HEK293 (cell line): ENCODE measurements around the gene SLC35G2.
"Not testable (repeated sequence)": the region's sequence is repeated elsewhere in the genome, so short reads cannot be mapped to it uniquely, and the experiment has no call there.

Experiments
- CTCF ChIA-PET: fragments of 350-600 bp; formaldehyde crosslinking; extraction: SDS; loops from one replicate; lab custom pipeline; 2021; ENCODE audit warnings: antibody characterized with exemption; lab: Yijun Ruan, JAX
- POLR2A ChIA-PET: fragments of 300-600 bp; formaldehyde crosslinking; extraction: SDS; loops from one replicate; lab custom pipeline; 2020; ENCODE audit warnings: antibody characterized with exemption, inconsistent platforms; lab: Yijun Ruan, JAX
- H3K27ac ChIP-seq: fragments of 200-500 bp; sonication (Bioruptor generic); 2 replicates; pipeline ENCODE4 v1.5.1; 2014; ENCODE audit warnings: low read depth, low read length, control low read depth, inconsistent platforms; ENCODE audit errors: extremely low read depth
- H3K36me3 ChIP-seq, 2 experiments: fragments of 200-500 bp in 1 of 2; sonication (Bioruptor generic) in 1 of 2; 1 replicate in 1 of 2; 2 replicates in 1 of 2; pipeline ENCODE4 v1.5.1; 2014 to 2017; ENCODE audit warnings: inconsistent platforms in 2 of 2, low read length in 2 of 2; ENCODE audit not compliant: control insufficient read depth in 2 of 2, insufficient read depth in 1 of 2
- H3K4me1 ChIP-seq: fragments of 200-500 bp; sonication (Bioruptor generic); 2 replicates; pipeline ENCODE4 v1.5.1; 2014; ENCODE audit warnings: mild to moderate bottlenecking, low read length, inconsistent platforms; ENCODE audit not compliant: control insufficient read depth, insufficient read depth
- H3K4me3 ChIP-seq: 2 replicates; pipeline ENCODE4 v1.5.1; 2011; ENCODE audit warnings: low read depth, mild to moderate bottlenecking, control low read depth, low read length, moderate library complexity
- H3K9me3 ChIP-seq: fragments of 200-500 bp; sonication (Bioruptor generic); 2 replicates; pipeline ENCODE4 v1.5.1; 2014; ENCODE audit warnings: low read depth, low read length, inconsistent platforms; ENCODE audit not compliant: control insufficient read depth, insufficient read depth
- KLF1 ChIP-seq: fragments of 450-650 bp; formaldehyde crosslinking; IDR thresholded peaks from 2 replicates; pipeline ENCODE4 v1.5.1; 2016; ENCODE audit warnings: missing biosample characterization, missing genetic modification characterization
- KLF10 ChIP-seq: fragments of 450-650 bp; IDR thresholded peaks from 2 replicates; pipeline ENCODE4 v1.5.1; 2018; ENCODE audit warnings: missing biosample characterization, mild to moderate bottlenecking, missing genetic modification characterization
- KLF16 ChIP-seq: fragments of 450-650 bp; formaldehyde crosslinking; IDR thresholded peaks from 2 replicates; pipeline ENCODE4 v1.5.1; 2017; ENCODE audit warnings: missing biosample characterization, missing genetic modification characterization
- SCRT1 ChIP-seq: fragments of 450-650 bp; formaldehyde crosslinking; IDR thresholded peaks from 2 replicates; pipeline ENCODE4 v1.5.1; 2016; ENCODE audit warnings: missing biosample characterization, missing genetic modification characterization, borderline replicate concordance
- SP7 ChIP-seq: fragments of 450-650 bp; formaldehyde crosslinking; IDR thresholded peaks from 2 replicates; pipeline ENCODE4 v1.5.1; 2016; ENCODE audit warnings: missing biosample characterization, missing genetic modification characterization
- TRIM28 ChIP-seq: IDR thresholded peaks from 2 replicates; pipeline ENCODE4 v1.6.1; 2011; ENCODE audit warnings: low read length, control low read depth, borderline replicate concordance
- ZBTB10 ChIP-seq: fragments of 450-650 bp; formaldehyde crosslinking; IDR thresholded peaks from 2 replicates; pipeline ENCODE4 v1.5.1; 2016; ENCODE audit warnings: missing biosample characterization, missing genetic modification characterization
- ZBTB20 ChIP-seq: fragments of 450-650 bp; formaldehyde crosslinking; IDR thresholded peaks from 2 replicates; pipeline ENCODE4 v1.5.1; 2016; ENCODE audit warnings: missing biosample characterization, missing genetic modification characterization
- ZNF155 ChIP-seq: fragments of 450-650 bp; formaldehyde crosslinking; IDR thresholded peaks from 2 replicates; pipeline ENCODE4 v1.5.1; 2016; ENCODE audit warnings: missing biosample characterization, missing genetic modification characterization
- ZNF157 ChIP-seq: fragments of 450-650 bp; formaldehyde crosslinking; IDR thresholded peaks from 2 replicates; pipeline ENCODE4 v1.5.1; 2016; ENCODE audit warnings: missing biosample characterization, missing genetic modification characterization
- ZNF174 ChIP-seq: fragments of 450-650 bp; formaldehyde crosslinking; IDR thresholded peaks from 2 replicates; pipeline ENCODE4 v1.5.0; 2017; ENCODE audit warnings: missing biosample characterization, mild to moderate bottlenecking, missing genetic modification characterization
- ZNF2 ChIP-seq: fragments of 450-650 bp; formaldehyde crosslinking; IDR thresholded peaks from 2 replicates; pipeline ENCODE4 v1.5.1; 2016; ENCODE audit warnings: missing biosample characterization, missing genetic modification characterization
- ZNF433 ChIP-seq: fragments of 450-650 bp; formaldehyde crosslinking; IDR thresholded peaks from 2 replicates; pipeline ENCODE4 v1.5.1; 2016; ENCODE audit warnings: missing biosample characterization, missing genetic modification characterization, low read depth
- ZNF639 ChIP-seq: fragments of 450-650 bp; formaldehyde crosslinking; IDR thresholded peaks from 2 replicates; pipeline ENCODE4 v1.5.1; 2016; ENCODE audit warnings: missing biosample characterization, missing genetic modification characterization
- ZNF830 ChIP-seq: fragments of 450-650 bp; IDR thresholded peaks from 2 replicates; pipeline ENCODE4 v1.5.0; 2018; ENCODE audit warnings: missing biosample characterization, missing genetic modification characterization, low read depth, mild to moderate bottlenecking, moderate library complexity
- ZSCAN5A ChIP-seq: fragments of 450-650 bp; formaldehyde crosslinking; IDR thresholded peaks from 2 replicates; pipeline ENCODE4 v1.5.1; 2016; ENCODE audit warnings: missing biosample characterization, missing genetic modification characterization
- TF ChIP-seq, protein P1 (sequence below): fragments of 450-650 bp; formaldehyde crosslinking; IDR thresholded peaks from 2 replicates; pipeline ENCODE4 v1.5.1; 2016; ENCODE audit warnings: missing biosample characterization, missing genetic modification characterization
- TF ChIP-seq, protein P2 (sequence below): fragments of 450-650 bp; formaldehyde crosslinking; IDR thresholded peaks from 2 replicates; pipeline ENCODE4 v1.5.1; 2016; ENCODE audit warnings: missing biosample characterization, missing genetic modification characterization
- TF ChIP-seq, protein P3 (sequence below): fragments of 450-650 bp; formaldehyde crosslinking; IDR thresholded peaks from 2 replicates; pipeline ENCODE4 v1.5.1; 2016; ENCODE audit warnings: missing biosample characterization, missing genetic modification characterization

Gene SLC35G2

DNA sequence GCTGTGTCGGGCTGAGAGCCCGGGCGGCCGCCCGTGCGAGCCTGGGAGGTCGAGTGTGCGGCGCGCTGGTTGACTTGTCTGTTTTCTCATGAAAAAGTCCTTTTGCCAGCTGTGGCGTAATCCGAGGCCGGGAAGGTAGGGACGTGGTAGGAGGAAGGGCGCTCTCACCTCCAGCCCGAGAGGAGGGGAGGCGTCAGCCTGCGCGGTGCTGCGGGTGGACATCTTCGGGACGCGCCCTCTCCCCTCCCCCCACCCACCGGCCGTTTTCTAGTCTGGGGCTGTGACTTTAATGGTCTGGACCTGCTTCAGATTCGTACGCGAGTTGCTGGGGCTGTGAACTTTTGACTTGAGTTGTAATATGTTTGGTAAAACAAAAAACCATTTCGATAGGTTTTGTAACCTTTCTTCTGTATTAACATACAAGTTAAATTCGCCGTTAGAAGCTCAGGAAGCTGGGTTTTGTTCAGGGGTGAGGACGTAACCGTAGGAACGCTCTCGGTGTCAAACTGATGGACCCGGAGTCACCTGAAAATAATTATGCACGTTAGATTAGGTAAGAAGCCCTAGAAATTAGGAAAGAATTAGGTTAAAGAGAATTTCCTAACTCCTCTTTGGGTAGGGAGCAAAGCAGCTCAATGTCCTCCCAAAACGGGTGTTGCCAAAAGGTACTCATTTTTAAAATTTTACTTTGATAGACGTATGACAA is 43.8 kb downstream of the SLC35G2 start (continued):
- TF ChIP-seq, protein P1, sequence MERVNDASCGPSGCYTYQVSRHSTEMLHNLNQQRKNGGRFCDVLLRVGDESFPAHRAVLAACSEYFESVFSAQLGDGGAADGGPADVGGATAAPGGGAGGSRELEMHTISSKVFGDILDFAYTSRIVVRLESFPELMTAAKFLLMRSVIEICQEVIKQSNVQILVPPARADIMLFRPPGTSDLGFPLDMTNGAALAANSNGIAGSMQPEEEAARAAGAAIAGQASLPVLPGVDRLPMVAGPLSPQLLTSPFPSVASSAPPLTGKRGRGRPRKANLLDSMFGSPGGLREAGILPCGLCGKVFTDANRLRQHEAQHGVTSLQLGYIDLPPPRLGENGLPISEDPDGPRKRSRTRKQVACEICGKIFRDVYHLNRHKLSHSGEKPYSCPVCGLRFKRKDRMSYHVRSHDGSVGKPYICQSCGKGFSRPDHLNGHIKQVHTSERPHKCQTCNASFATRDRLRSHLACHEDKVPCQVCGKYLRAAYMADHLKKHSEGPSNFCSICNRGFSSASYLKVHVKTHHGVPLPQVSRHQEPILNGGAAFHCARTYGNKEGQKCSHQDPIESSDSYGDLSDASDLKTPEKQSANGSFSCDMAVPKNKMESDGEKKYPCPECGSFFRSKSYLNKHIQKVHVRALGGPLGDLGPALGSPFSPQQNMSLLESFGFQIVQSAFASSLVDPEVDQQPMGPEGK (tag by site-specific recombination), result 0 out of 2 replicates have a peak, but pooled peaks have one; percentile 16
- TF ChIP-seq ZNF174 (tag by site-specific recombination) (no peak), ZBTB20 (tag by site-specific recombination) (no peak), ZNF2 (tag by site-specific recombination) (0 out of 2 replicates have a peak, but pooled peaks have one; percentile 4), SCRT1 (no peak), TRIM28 (no peak), KLF16 (tag by site-specific recombination) (no peak; the same call in 1 of the 2 replicates), ZNF639 (tag by site-specific recombination) (no peak), ZSCAN5A (tag by site-specific recombination) (no peak), SP7 (tag by site-specific recombination) (no peak), ZNF433 (tag by site-specific recombination) (no peak)
- TF ChIP-seq, protein P2, sequence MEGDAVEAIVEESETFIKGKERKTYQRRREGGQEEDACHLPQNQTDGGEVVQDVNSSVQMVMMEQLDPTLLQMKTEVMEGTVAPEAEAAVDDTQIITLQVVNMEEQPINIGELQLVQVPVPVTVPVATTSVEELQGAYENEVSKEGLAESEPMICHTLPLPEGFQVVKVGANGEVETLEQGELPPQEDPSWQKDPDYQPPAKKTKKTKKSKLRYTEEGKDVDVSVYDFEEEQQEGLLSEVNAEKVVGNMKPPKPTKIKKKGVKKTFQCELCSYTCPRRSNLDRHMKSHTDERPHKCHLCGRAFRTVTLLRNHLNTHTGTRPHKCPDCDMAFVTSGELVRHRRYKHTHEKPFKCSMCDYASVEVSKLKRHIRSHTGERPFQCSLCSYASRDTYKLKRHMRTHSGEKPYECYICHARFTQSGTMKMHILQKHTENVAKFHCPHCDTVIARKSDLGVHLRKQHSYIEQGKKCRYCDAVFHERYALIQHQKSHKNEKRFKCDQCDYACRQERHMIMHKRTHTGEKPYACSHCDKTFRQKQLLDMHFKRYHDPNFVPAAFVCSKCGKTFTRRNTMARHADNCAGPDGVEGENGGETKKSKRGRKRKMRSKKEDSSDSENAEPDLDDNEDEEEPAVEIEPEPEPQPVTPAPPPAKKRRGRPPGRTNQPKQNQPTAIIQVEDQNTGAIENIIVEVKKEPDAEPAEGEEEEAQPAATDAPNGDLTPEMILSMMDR, result peak; percentile 5; the same call in 1 of the 2 replicates

DNA sequence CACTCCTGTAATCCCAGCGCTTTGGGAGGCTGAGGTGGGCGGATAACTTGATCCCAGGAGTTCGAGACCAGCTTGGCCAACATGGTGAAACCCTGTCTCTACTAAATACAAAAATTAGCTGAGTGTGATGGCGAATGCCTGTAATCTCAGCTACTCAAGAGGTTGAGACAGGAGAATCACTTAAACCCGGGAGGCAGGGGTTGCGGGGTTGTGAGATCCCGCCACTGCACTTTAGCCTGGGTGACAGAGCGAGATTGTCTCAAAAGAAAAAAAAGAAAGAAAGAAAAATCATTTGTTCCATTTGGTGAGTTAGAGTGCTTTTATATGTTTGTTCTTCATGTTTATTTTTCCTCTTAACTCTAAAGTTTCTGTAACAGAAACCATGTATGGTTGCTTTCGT is 50.4 kb downstream of the SLC35G2 start:
- Histone ChIP-seq H3K27ac (no peak overlapping the region), H3K4me1 (no peaks in the 10 kb centered on the region)
- TF ChIP-seq ZBTB10 (tag by site-specific recombination) (no peak), ZNF157 (no peak), ZNF155 (tag by site-specific recombination) (no peak), KLF1 (tag by site-specific recombination) (no peak), SP7 (tag by site-specific recombination) (no peak), KLF10 (tag by site-specific recombination) (no peak), ZNF830 (no peak)
- TF ChIP-seq, protein P3, sequence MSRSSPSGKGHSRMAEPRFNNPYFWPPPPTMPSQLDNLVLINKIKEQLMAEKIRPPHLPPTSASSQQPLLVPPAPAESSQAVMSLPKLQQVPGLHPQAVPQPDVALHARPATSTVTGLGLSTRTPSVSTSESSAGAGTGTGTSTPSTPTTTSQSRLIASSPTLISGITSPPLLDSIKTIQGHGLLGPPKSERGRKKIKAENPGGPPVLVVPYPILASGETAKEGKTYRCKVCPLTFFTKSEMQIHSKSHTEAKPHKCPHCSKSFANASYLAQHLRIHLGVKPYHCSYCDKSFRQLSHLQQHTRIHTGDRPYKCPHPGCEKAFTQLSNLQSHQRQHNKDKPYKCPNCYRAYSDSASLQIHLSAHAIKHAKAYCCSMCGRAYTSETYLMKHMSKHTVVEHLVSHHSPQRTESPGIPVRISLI, result no peak
- TF ChIP-seq, all 188 proteins: peak for 0
- H3K4me3 ChIP-seq, result no peak overlapping the region
- peaks cover 3 to 17% of the 10 kb centered on the region in 2 experiments; a peak in 2 of 3 replicates for H3K36me3 ChIP-seq
- H3K9me3 ChIP-seq, result no peaks in the 10 kb centered on the region; the same call in 1 of the 2 replicates
- ChIA-PET POLR2A (no interaction called here), CTCF (no interaction called here)

- peaks cover 3 to 17% of the 10 kb centered on the region in 2 experiments; a peak in 2 of 3 replicates for H3K36me3 ChIP-seq
- H3K4me3 ChIP-seq, H3K27ac ChIP-seq, POLR2A ChIA-PET, CTCF ChIA-PET, H3K9me3 ChIP-seq, H3K4me1 ChIP-seq: not testable (repeated sequence)
These were observed 53.3 kb downstream of the SLC35G2 start for GRCh38 chr3:136872258-136872657.
